Panc1 (cell line): ENCODE data around the gene SLC43A1. TPM values are rescaled to one million over a fixed set of nuclear protein-coding genes. Genes with fewer than 3 reads are reported as not detected.

ENCODE experiments used
- ATAC-seq: fragments of 200-7000 bp; cut with Tn5 transposase; 2 replicates; pipeline ENCODE4 v1.9.1; 2020; ENCODE audit warnings: mild to moderate bottlenecking, moderate library complexity
- BruUV-seq: library from RNA; stranded (reverse); fragments of 400-500 nt; replicated peaks from 2 replicates; lab custom pipeline; 2021; lab: Mats Ljungman, UMichigan
- CTCF ChIA-PET: fragments of 300-600 bp; sonication (Branson Sonifier 250); formaldehyde crosslinking; loops from one replicate; lab custom pipeline; 2022; ENCODE audit warnings: antibody characterized with exemption; lab: Charles Lee
- POLR2A ChIA-PET: fragments of 300-600 bp; sonication (Branson Sonifier 250); formaldehyde crosslinking; loops from one replicate; lab custom pipeline; 2022; ENCODE audit warnings: antibody characterized with exemption; lab: Charles Lee
- DNase-seq: peaks from one replicate; pipeline ENCODE4 v3.0.0-alpha.2; 2010; ENCODE audit warnings: low read depth, low spot score
- H3K27ac ChIP-seq: 2 replicates; pipeline ENCODE4 v1.5.1; 2011; ENCODE audit warnings: mild to moderate bottlenecking, low read length, inconsistent platforms
- H3K27me3 ChIP-seq: fragments of 200-500 bp; sonication (Bioruptor generic); 2 replicates; pipeline ENCODE4 v1.6.0; 2014; ENCODE audit warnings: low read length, inconsistent platforms; ENCODE audit not compliant: control insufficient read depth, insufficient read depth
- H3K36me3 ChIP-seq: fragments of 200-500 bp; sonication (Bioruptor generic); 2 replicates; pipeline ENCODE4 v1.5.1; 2014; ENCODE audit warnings: inconsistent platforms, mild to moderate bottlenecking, low read length, moderate library complexity; ENCODE audit not compliant: control insufficient read depth, insufficient read depth
- H3K4me1 ChIP-seq: 2 replicates; pipeline ENCODE4 v1.5.1; 2011; ENCODE audit warnings: inconsistent platforms, mild to moderate bottlenecking, low read length, moderate library complexity; ENCODE audit not compliant: control insufficient read depth, insufficient read depth
- H3K4me3 ChIP-seq, 2 experiments: 2 replicates each; pipeline ENCODE4 v1.5.1; 2011 to 2012; ENCODE audit warnings: low read depth in 2 of 2, low read length in 2 of 2, mild to moderate bottlenecking in 2 of 2, inconsistent platforms in 1 of 2, moderate library complexity in 1 of 2
- H3K9me3 ChIP-seq: fragments of 200-500 bp; sonication (Bioruptor generic); 2 replicates; pipeline ENCODE4 v1.5.1; 2014; ENCODE audit warnings: low read depth, mild to moderate bottlenecking, inconsistent platforms, low read length, moderate library complexity; ENCODE audit not compliant: control insufficient read depth, insufficient read depth
- POLR2AphosphoS5 ChIP-seq: IDR thresholded peaks from 2 replicates; pipeline ENCODE4 v1.6.1; 2012; ENCODE audit warnings: mild to moderate bottlenecking, low read depth, low read length, moderate library complexity
- SIN3A ChIP-seq: IDR thresholded peaks from 2 replicates; pipeline ENCODE4 v1.6.1; 2012; ENCODE audit warnings: low read depth, mild to moderate bottlenecking, low read length, moderate library complexity, borderline replicate concordance; ENCODE audit not compliant: insufficient read depth
- TCF7L2 ChIP-seq: IDR thresholded peaks from 2 replicates; pipeline ENCODE4 v1.6.1; 2011; ENCODE audit warnings: mild to moderate bottlenecking, low read depth, low read length, inconsistent platforms
- in situ Hi-C: cut with HindIII; loops from 2 replicates; pipeline ENCODE4 v1.10.0; 2016; ENCODE audit warnings: low sequenced_read_pairs, low pct_unique_long_range_greater_than_20kb
- intact Hi-C: fragments of 100-400 bp; cut with micrococcal nuclease; formaldehyde crosslinking; loops from one replicate; pipeline ENCODE4 v1.10.0; 2022; ENCODE audit not compliant: unreplicated experiment
- total RNA-seq: library from RNA; stranded (reverse); gene quantifications from one replicate; pipeline ENCODE4 v1.2.1, GENCODE V29; 2021; ENCODE audit not compliant: unreplicated experiment
- TF ChIP-seq, protein P1 (sequence below), 2 experiments: IDR thresholded peaks; 2 replicates each; pipeline ENCODE4 v1.6.1; 2011 to 2012; ENCODE audit warnings: low read depth in 2 of 2, control low read depth in 1 of 2, low read length in 1 of 2, mild to moderate bottlenecking in 1 of 2, moderate library complexity in 1 of 2; ENCODE audit not compliant: insufficient read depth in 1 of 2
- TF ChIP-seq, protein P2 (sequence below): fragments of 450-650 bp; IDR thresholded peaks from 2 replicates; pipeline ENCODE4 v1.5.1; 2017; ENCODE audit warnings: mild to moderate bottlenecking

Gene SLC43A1
- total RNA-seq, 1 experiment from 2014 or later = 2.0 TPM

DNA sequence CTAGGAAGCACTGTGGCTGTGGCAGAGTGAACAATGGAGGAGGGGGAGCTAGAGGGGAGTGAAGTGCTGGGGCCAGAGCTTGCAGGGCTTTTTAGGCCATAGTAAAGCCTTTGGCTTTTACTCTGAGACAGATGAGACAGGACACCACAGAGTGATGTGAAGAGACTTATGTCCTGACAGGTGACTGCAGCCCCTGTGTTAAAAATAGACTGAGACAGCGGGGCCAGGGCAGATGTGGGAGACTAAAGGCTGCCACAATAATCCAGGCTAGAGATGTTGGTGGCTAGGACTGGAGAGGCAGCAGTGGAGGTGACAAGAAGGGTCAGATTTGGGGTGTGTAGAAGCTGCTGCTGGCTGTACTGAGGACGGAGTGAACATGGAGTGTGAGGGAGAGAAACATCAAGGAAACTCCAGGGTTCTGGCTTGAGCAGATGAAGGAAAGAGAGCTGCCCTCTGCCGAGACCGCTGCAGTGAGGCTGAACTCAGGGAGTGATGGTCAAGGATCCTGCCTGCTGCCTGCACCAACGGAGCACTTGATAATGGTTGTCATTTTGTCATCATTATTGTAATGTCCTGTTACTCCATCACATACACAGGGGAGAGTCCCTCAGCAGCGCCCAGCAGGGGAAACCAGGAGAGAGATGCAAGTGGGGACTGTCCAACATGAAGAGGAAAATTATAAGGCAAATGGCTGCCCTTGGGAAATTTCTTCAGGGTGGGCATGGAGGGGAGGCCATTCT lies 27.4 kb downstream of the SLC43A1 start:
- intact Hi-C loops (no loop called here), in situ Hi-C loops (no loop called here)
- H3K36me3 ChIP-seq = no peaks in the 10 kb centered on the region
- H3K9me3 ChIP-seq = no peaks in the 10 kb centered on the region
- TF ChIP-seq TCF7L2 (no peak), POLR2AphosphoS5 (no peak), SIN3A (no peak)
- TF ChIP-seq, protein P1, sequence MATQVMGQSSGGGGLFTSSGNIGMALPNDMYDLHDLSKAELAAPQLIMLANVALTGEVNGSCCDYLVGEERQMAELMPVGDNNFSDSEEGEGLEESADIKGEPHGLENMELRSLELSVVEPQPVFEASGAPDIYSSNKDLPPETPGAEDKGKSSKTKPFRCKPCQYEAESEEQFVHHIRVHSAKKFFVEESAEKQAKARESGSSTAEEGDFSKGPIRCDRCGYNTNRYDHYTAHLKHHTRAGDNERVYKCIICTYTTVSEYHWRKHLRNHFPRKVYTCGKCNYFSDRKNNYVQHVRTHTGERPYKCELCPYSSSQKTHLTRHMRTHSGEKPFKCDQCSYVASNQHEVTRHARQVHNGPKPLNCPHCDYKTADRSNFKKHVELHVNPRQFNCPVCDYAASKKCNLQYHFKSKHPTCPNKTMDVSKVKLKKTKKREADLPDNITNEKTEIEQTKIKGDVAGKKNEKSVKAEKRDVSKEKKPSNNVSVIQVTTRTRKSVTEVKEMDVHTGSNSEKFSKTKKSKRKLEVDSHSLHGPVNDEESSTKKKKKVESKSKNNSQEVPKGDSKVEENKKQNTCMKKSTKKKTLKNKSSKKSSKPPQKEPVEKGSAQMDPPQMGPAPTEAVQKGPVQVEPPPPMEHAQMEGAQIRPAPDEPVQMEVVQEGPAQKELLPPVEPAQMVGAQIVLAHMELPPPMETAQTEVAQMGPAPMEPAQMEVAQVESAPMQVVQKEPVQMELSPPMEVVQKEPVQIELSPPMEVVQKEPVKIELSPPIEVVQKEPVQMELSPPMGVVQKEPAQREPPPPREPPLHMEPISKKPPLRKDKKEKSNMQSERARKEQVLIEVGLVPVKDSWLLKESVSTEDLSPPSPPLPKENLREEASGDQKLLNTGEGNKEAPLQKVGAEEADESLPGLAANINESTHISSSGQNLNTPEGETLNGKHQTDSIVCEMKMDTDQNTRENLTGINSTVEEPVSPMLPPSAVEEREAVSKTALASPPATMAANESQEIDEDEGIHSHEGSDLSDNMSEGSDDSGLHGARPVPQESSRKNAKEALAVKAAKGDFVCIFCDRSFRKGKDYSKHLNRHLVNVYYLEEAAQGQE (IDR thresholded peaks at IDR 0.05; ENCODE audit: insufficient read depth in 1 of 2, low read depth in 2 of 2, low read length in 1 of 2) = no peak
- TF ChIP-seq, protein P2, sequence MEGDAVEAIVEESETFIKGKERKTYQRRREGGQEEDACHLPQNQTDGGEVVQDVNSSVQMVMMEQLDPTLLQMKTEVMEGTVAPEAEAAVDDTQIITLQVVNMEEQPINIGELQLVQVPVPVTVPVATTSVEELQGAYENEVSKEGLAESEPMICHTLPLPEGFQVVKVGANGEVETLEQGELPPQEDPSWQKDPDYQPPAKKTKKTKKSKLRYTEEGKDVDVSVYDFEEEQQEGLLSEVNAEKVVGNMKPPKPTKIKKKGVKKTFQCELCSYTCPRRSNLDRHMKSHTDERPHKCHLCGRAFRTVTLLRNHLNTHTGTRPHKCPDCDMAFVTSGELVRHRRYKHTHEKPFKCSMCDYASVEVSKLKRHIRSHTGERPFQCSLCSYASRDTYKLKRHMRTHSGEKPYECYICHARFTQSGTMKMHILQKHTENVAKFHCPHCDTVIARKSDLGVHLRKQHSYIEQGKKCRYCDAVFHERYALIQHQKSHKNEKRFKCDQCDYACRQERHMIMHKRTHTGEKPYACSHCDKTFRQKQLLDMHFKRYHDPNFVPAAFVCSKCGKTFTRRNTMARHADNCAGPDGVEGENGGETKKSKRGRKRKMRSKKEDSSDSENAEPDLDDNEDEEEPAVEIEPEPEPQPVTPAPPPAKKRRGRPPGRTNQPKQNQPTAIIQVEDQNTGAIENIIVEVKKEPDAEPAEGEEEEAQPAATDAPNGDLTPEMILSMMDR = no peak
- no peak overlapping the region for H3K27ac ChIP-seq
- no peak overlapping the region for H3K4me3 ChIP-seq
- POLR2A ChIA-PET = no interaction called here
- no peaks in the 10 kb centered on the region for H3K4me1 ChIP-seq
- H3K27me3 ChIP-seq = peaks cover 3% of the 10 kb centered on the region; the same call in 1 of the 2 replicates
- CTCF ChIA-PET = no interaction called here
- DNase-seq (no peak), ATAC-seq (no peak)
- no TSS peak for BruUV-seq

DNA sequence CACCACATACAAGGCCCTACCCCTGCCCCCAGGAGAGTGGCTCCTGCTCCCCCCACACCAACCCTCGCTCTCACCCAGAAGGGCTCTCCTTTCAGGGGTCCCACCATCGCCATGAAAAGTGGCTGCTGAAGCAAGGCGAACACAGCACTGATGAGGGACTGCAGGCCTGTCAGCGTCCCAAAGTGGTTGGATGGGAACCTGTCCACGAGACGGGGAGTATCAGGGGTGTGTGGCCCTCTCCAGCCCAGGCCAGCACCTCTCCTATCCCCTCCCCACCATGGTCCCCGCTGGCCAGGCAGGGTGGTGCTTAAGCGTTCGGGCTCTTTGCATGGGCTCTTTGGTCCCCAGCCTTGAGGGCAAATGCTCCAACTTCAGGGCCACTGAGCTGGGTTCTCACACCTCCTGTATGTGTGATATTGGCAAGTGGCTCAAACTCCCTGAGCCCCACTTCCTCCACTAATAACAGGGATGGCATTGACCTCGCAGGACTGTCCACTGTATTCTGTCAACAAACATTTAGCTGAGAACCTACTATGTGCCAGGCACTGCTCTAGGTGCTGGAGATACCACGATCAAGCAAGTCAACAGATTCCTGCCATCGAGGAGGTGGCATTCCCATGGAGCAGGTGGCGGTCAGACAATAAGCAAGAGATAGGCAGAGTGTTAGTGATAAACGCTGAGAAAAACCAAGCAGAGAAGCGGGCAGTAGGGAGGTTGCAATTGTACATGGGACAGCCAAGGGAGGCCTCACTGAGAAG lies 28.3 kb downstream of the SLC43A1 start:
- Histone ChIP-seq H3K36me3 (no peaks in the 10 kb centered on the region), H3K27ac (no peak overlapping the region), H3K9me3 (no peaks in the 10 kb centered on the region), H3K4me1 (no peaks in the 10 kb centered on the region), H3K27me3 (peaks cover 3% of the 10 kb centered on the region; the same call in 1 of the 2 replicates), H3K4me3 (no peak overlapping the region)
- ChIA-PET CTCF (no interaction called here), POLR2A (no interaction called here)
- BruUV-seq = no TSS peak
- TF ChIP-seq POLR2AphosphoS5 (no peak), TCF7L2 (no peak), SIN3A (no peak)
- TF ChIP-seq, protein P2 = no peak
- TF ChIP-seq, protein P1 (IDR thresholded peaks at IDR 0.05; ENCODE audit: insufficient read depth in 1 of 2, low read depth in 2 of 2, low read length in 1 of 2) = no peak
- in situ Hi-C loops = no loop called here
- ATAC-seq = no peak
- no peak for DNase-seq
- intact Hi-C loops = no loop called here
